ENCODE measurements around the gene TMEM38A. TPM values are rescaled to one million over a fixed set of nuclear protein-coding genes. Genes with fewer than 3 reads are reported as not detected.
"Not testable (repeated sequence)": the region's sequence is repeated elsewhere in the genome, so short reads cannot be mapped to it uniquely, and the experiment has no call there.

TMEM38A gene
- total and polyA plus RNA-seq, 2 donors = 1.4 to 3.2 TPM

- H3K36me3 ChIP-seq (ENCODE audit: control insufficient read depth in 2 of 2, insufficient read depth in 2 of 2, low read length in 1 of 2) = peaks cover 74 to 80% of the 10 kb centered on the region in 2 donors
Measured at GRCh38 chr19:16650821-16651220, 10.1 kb upstream of the TMEM38A start.

GRCh38 chr19:16651421-16652188 is 9.3 kb upstream of the TMEM38A start:
- H3K4me3 ChIP-seq (ENCODE audit: low read length in 2 of 2); H3K4me1 ChIP-seq (ENCODE audit: control insufficient read depth in 2 of 2, insufficient read depth in 2 of 2, low read length in 2 of 2); H3K27me3 ChIP-seq (ENCODE audit: control insufficient read depth in 2 of 2, insufficient read depth in 1 of 2, low read length in 1 of 2); DNase-seq (ENCODE audit: low read depth in 6 of 9, low spot score in 9 of 9); H3K9me3 ChIP-seq (ENCODE audit: control insufficient read depth in 2 of 2, insufficient read depth in 1 of 2, low read length in 1 of 2): not testable (repeated sequence)
- Histone ChIP-seq H3K27ac (ENCODE audit: low read depth in 1 of 2, low read length in 1 of 2) (peak overlapping the region in 1 of 2 donors; percentile 41), H3K36me3 (ENCODE audit: control insufficient read depth in 2 of 2, insufficient read depth in 2 of 2, low read length in 1 of 2) (peaks cover 76 to 80% of the 10 kb centered on the region in 2 donors)
- WGBS = 96% methylated on average over 8 of the region's 8 CpGs

More at GRCh38 chr19:16650821-16651220, 10.1 kb upstream of the TMEM38A start:
- WGBS = 92% methylated on average over 2 of the region's 2 CpGs
- no peak overlapping the region for H3K4me3 ChIP-seq (ENCODE audit: low read length in 2 of 2)
- no peak overlapping the region for H3K27ac ChIP-seq (ENCODE audit: low read depth in 1 of 2, low read length in 1 of 2)
- no peak for DNase-seq (ENCODE audit: low read depth in 6 of 9, low spot score in 9 of 9)
- H3K9me3 ChIP-seq (ENCODE audit: control insufficient read depth in 2 of 2, insufficient read depth in 1 of 2, low read length in 1 of 2) = no peaks in the 10 kb centered on the region
- H3K27me3 ChIP-seq (ENCODE audit: control insufficient read depth in 2 of 2, insufficient read depth in 1 of 2, low read length in 1 of 2) = no peaks in the 10 kb centered on the region
- H3K4me1 ChIP-seq (ENCODE audit: control insufficient read depth in 2 of 2, insufficient read depth in 2 of 2, low read length in 2 of 2) = no peaks in the 10 kb centered on the region

DNA sequence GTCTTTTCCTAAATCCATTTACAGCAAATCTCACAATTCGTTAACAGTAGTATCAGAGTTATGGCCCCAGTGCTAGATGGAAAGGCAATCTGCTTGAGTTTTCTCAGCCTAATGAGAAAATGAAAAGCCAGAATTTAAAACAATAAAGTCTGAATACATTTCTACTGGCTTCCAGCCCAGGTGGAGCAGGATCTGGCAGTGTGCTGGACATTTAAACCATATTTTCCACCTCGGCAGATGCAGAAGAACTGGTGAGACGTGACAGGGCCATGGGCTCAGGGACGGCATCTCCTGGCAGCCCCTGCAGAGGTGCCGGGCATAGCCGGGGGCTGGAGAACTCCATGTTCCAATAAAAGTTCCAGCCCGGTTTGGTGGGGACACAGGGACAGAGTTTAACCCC is 8.1 kb upstream of the TMEM38A start:
- no peak for DNase-seq (ENCODE audit: low read depth in 6 of 9, low spot score in 9 of 9)
- Histone ChIP-seq H3K9me3 (ENCODE audit: control insufficient read depth in 2 of 2, insufficient read depth in 1 of 2, low read length in 1 of 2) (no peaks in the 10 kb centered on the region), H3K36me3 (ENCODE audit: control insufficient read depth in 2 of 2, insufficient read depth in 2 of 2, low read length in 1 of 2) (peaks cover 81 to 83% of the 10 kb centered on the region in 2 donors), H3K27ac (ENCODE audit: low read depth in 1 of 2, low read length in 1 of 2) (no peak overlapping the region), H3K4me3 (ENCODE audit: low read length in 2 of 2) (no peak overlapping the region), H3K27me3 (ENCODE audit: control insufficient read depth in 2 of 2, insufficient read depth in 1 of 2, low read length in 1 of 2) (no peaks in the 10 kb centered on the region), H3K4me1 (ENCODE audit: control insufficient read depth in 2 of 2, insufficient read depth in 2 of 2, low read length in 2 of 2) (no peaks in the 10 kb centered on the region)
- WGBS = 93% methylated on average over 7 of the region's 7 CpGs

- DNase-seq (ENCODE audit: low read depth in 6 of 9, low spot score in 9 of 9) = no peak
- H3K9me3 ChIP-seq (ENCODE audit: control insufficient read depth in 2 of 2, insufficient read depth in 1 of 2, low read length in 1 of 2) = peaks cover 0 to under 1% of the 10 kb centered on the region in 2 donors
- no peak overlapping the region for H3K27ac ChIP-seq (ENCODE audit: low read depth in 1 of 2, low read length in 1 of 2)
- H3K27me3 ChIP-seq (ENCODE audit: control insufficient read depth in 2 of 2, insufficient read depth in 1 of 2, low read length in 1 of 2) = no peaks in the 10 kb centered on the region
- peaks cover 6% of the 10 kb centered on the region in 2 donors for H3K4me1 ChIP-seq (ENCODE audit: control insufficient read depth in 2 of 2, insufficient read depth in 2 of 2, low read length in 2 of 2)
- H3K4me3 ChIP-seq (ENCODE audit: low read length in 2 of 2) = no peak overlapping the region
- H3K36me3 ChIP-seq (ENCODE audit: control insufficient read depth in 2 of 2, insufficient read depth in 2 of 2, low read length in 1 of 2) = peaks cover 86 to 88% of the 10 kb centered on the region in 2 donors
- 93% methylated on average over 3 of the region's 3 CpGs for WGBS
Measured at GRCh38 chr19:16654140-16654539, 6.8 kb upstream of the TMEM38A start.

- Histone ChIP-seq H3K27ac (ENCODE audit: low read depth in 1 of 2, low read length in 1 of 2) (no peak overlapping the region), H3K36me3 (ENCODE audit: control insufficient read depth in 2 of 2, insufficient read depth in 2 of 2, low read length in 1 of 2) (peaks cover 85 to 86% of the 10 kb centered on the region in 2 donors), H3K27me3 (ENCODE audit: control insufficient read depth in 2 of 2, insufficient read depth in 1 of 2, low read length in 1 of 2) (no peaks in the 10 kb centered on the region), H3K9me3 (ENCODE audit: control insufficient read depth in 2 of 2, insufficient read depth in 1 of 2, low read length in 1 of 2) (peaks cover 0 to 3% of the 10 kb centered on the region in 2 donors), H3K4me1 (ENCODE audit: control insufficient read depth in 2 of 2, insufficient read depth in 2 of 2, low read length in 2 of 2) (peaks cover 11% of the 10 kb centered on the region in 2 donors), H3K4me3 (ENCODE audit: low read length in 2 of 2) (no peak overlapping the region)
- no peak for DNase-seq (ENCODE audit: low read depth in 6 of 9, low spot score in 9 of 9)
- WGBS = 99% methylated on average over 3 of the region's 3 CpGs
Measured at GRCh38 chr19:16654627-16655026, 6.3 kb upstream of the TMEM38A start.

- Histone ChIP-seq H3K9me3 (ENCODE audit: control insufficient read depth in 2 of 2, insufficient read depth in 1 of 2, low read length in 1 of 2) (peaks cover 0 to 3% of the 10 kb centered on the region in 2 donors), H3K27me3 (ENCODE audit: control insufficient read depth in 2 of 2, insufficient read depth in 1 of 2, low read length in 1 of 2) (peaks cover 0 to 5% of the 10 kb centered on the region in 2 donors), H3K4me3 (ENCODE audit: low read length in 2 of 2) (no peak overlapping the region), H3K4me1 (ENCODE audit: control insufficient read depth in 2 of 2, insufficient read depth in 2 of 2, low read length in 2 of 2) (peaks cover 15 to 16% of the 10 kb centered on the region in 2 donors), H3K36me3 (ENCODE audit: control insufficient read depth in 2 of 2, insufficient read depth in 2 of 2, low read length in 1 of 2) (peaks cover 75 to 77% of the 10 kb centered on the region in 2 donors), H3K27ac (ENCODE audit: low read depth in 1 of 2, low read length in 1 of 2) (no peak overlapping the region)
- 97% methylated on average over 11 of the region's 11 CpGs for WGBS
- DNase-seq (ENCODE audit: low read depth in 6 of 9, low spot score in 9 of 9) = no peak
Measured at GRCh38 chr19:16655727-16656126, 5.2 kb upstream of the TMEM38A start.

DNA sequence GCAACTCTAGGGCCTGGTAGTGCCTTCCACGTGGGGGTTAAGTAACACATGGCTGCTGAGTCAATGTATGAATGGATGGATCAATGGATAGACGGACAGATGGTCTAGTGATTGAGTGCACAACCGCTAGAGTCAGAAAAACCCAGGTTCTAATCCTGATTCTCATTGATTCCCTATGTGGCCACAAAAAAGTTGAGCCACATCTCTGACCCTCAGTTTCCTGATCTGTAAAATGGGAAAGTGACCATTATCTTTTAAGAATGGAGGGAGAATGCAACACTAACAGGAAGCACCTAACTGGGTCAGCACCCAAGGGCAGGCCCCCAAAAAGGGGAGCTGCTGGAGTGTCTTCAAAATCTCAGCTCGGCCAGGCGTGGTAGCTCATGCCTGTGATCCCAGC is 3.6 kb upstream of the TMEM38A start:
- Histone ChIP-seq H3K4me3 (ENCODE audit: low read length in 2 of 2) (no peak overlapping the region), H3K36me3 (ENCODE audit: control insufficient read depth in 2 of 2, insufficient read depth in 2 of 2, low read length in 1 of 2) (peaks cover 58 to 61% of the 10 kb centered on the region in 2 donors), H3K27ac (ENCODE audit: low read depth in 1 of 2, low read length in 1 of 2) (no peak overlapping the region), H3K4me1 (ENCODE audit: control insufficient read depth in 2 of 2, insufficient read depth in 2 of 2, low read length in 2 of 2) (peaks cover 23 to 26% of the 10 kb centered on the region in 2 donors), H3K9me3 (ENCODE audit: control insufficient read depth in 2 of 2, insufficient read depth in 1 of 2, low read length in 1 of 2) (peaks cover 0 to 3% of the 10 kb centered on the region in 2 donors), H3K27me3 (ENCODE audit: control insufficient read depth in 2 of 2, insufficient read depth in 1 of 2, low read length in 1 of 2) (peaks cover 10 to 20% of the 10 kb centered on the region in 2 donors)
- WGBS = 98% methylated on average over 5 of the region's 5 CpGs
- no peak for DNase-seq (ENCODE audit: low read depth in 6 of 9, low spot score in 9 of 9)

DNA sequence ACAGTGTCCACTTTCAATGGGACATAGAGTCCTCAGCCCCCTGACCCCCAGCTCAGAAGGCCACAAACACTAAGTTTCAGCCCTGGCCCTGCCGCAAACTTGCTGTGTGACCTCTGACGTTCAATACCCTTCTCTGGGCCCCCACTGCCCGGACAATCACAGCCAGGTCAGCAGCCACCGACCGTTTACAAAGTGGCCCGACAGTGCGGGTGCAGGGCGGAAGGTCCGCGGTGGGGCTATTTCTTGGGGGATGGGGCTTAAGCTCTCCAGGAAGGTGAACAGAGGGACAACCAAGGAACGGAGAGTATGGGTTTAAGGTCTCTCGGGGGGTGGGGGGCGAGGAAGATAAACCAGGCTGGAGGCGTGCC is 1.5 kb upstream of the TMEM38A start:
- Histone ChIP-seq H3K27ac (ENCODE audit: low read depth in 1 of 2, low read length in 1 of 2) (peak overlapping the region; percentile 74 to 96), H3K9me3 (ENCODE audit: control insufficient read depth in 2 of 2, insufficient read depth in 1 of 2, low read length in 1 of 2) (peaks cover 0 to 3% of the 10 kb centered on the region in 2 donors), H3K27me3 (ENCODE audit: control insufficient read depth in 2 of 2, insufficient read depth in 1 of 2, low read length in 1 of 2) (peaks cover 10 to 35% of the 10 kb centered on the region in 2 donors), H3K36me3 (ENCODE audit: control insufficient read depth in 2 of 2, insufficient read depth in 2 of 2, low read length in 1 of 2) (peaks cover 38 to 41% of the 10 kb centered on the region in 2 donors), H3K4me3 (ENCODE audit: low read length in 2 of 2) (peak overlapping the region; percentile 76 to 91), H3K4me1 (ENCODE audit: control insufficient read depth in 2 of 2, insufficient read depth in 2 of 2, low read length in 2 of 2) (peaks cover 23 to 26% of the 10 kb centered on the region in 2 donors)
- 7% methylated on average over 14 of the region's 14 CpGs for WGBS
- DNase-seq (ENCODE audit: low read depth in 6 of 9, low spot score in 9 of 9) = peak in 1 of 9 donors; percentile 2

GRCh38 chr19:16659832-16660708 is 869 bp upstream of the TMEM38A start, which contains the start of gene SMIM7:
Gene SMIM7 (minus strand): TSS chr19:16660144. CDS start chr19:16660110, 34 bp downstream.
- H3K4me3 ChIP-seq (ENCODE audit: low read length in 2 of 2) = peak within 1 kb of the TSS; percentile 76 to 91
- peaks cover 10 to 37% of the 10 kb centered on the region in 2 donors for H3K27me3 ChIP-seq (ENCODE audit: control insufficient read depth in 2 of 2, insufficient read depth in 1 of 2, low read length in 1 of 2)
- peaks cover 23 to 26% of the 10 kb centered on the region in 2 donors for H3K4me1 ChIP-seq (ENCODE audit: control insufficient read depth in 2 of 2, insufficient read depth in 2 of 2, low read length in 2 of 2)
- H3K27ac ChIP-seq (ENCODE audit: low read depth in 1 of 2, low read length in 1 of 2) = peak within 1 kb of the TSS; percentile 88 to 96
- DNase-seq (ENCODE audit: low read depth in 6 of 9, low spot score in 9 of 9) = peak; percentile 97 to 99 (median 98)
- WGBS = under 1% methylated on average over 60 of the region's 60 CpGs
- peaks cover 31 to 35% of the 10 kb centered on the region in 2 donors for H3K36me3 ChIP-seq (ENCODE audit: control insufficient read depth in 2 of 2, insufficient read depth in 2 of 2, low read length in 1 of 2)
- peaks cover 0 to 3% of the 10 kb centered on the region in 2 donors for H3K9me3 ChIP-seq (ENCODE audit: control insufficient read depth in 2 of 2, insufficient read depth in 1 of 2, low read length in 1 of 2)
